ENCODE results near the gene SLC25A33.
"Not testable (repeated sequence)": the region's sequence is repeated elsewhere in the genome, so short reads cannot be mapped to it uniquely, and the experiment has no call there.

SLC25A33 gene

GRCh38 chr1:9618909-9619679, 79.8 kb downstream of the SLC25A33 start:
- H3K4me3 ChIP-seq (ENCODE audit: low read depth, low read length), result no peak overlapping the region

GRCh38 chr1:9621032-9621431, 81.8 kb downstream of the SLC25A33 start:
- H3K4me3 ChIP-seq (ENCODE audit: low read depth, low read length), result no peak overlapping the region

DNA sequence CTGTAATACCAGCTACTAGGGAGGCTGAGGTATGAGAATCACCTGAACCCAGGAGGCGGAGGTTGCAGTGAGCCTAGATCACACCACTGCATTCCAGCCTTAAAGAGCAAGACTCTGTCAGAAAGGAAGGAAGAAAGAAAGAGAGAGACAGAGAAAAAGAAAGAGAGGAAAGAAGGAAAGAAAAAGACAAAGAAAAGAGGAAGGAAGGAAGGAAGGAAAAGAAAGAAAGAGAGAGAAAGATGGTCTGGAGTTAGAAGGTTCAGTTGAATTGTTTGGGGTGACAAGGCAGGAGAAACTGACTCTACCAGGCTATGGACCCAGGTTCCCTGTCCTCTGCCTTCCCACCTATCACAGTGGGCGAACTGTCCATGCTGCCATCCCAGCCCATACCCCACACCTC, 84.8 kb downstream of the SLC25A33 start:
- no peak overlapping the region for H3K4me3 ChIP-seq (ENCODE audit: low read depth, low read length)

DNA sequence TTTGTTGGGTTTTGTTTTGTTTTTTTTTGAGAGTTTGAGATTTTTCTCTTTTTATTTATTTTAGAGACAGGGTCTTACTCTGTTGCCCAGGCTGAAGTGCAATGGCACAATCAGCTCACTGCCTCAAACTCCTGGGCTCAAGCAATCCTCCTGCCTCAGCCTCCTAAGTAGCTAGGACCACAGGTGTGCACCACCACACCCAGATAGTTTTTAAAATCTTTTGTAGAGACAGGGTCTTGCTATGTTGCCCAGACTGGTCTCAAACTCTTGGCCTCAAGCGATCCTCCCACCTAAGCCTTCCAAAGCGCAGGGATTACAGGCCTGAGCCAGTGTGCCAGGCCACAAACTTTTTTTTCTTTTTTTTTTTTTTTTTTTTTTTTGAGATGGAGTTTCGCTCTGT, 85.8 kb downstream of the SLC25A33 start:
- H3K4me3 ChIP-seq (ENCODE audit: low read depth, low read length), result not testable (repeated sequence)

DNA sequence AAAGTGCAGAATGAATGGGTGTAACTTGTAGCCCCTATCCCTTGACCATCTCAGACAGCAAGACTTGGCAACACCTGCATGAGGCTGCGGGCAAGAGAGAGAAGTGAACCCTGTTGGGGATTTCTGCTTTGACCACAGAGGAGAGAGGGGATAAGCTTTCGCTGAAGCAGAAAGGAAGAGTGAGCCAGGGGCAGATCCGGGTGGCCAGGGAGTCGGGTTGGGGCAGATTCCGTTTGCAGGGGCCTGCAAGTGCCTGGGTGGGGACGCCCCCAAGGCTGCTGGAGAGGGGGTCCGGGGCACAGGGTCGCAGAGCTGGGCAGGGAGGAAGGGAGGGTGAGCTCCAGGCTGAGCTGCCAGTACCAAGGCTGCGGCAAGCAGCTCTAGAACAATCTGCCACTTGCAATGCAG, 86.9 kb downstream of the SLC25A33 start:
- no peak overlapping the region for H3K4me3 ChIP-seq (ENCODE audit: low read depth, low read length)

GRCh38 chr1:9628541-9629444, 89.5 kb downstream of the SLC25A33 start:
- no peak overlapping the region for H3K4me3 ChIP-seq (ENCODE audit: low read depth, low read length)

DNA sequence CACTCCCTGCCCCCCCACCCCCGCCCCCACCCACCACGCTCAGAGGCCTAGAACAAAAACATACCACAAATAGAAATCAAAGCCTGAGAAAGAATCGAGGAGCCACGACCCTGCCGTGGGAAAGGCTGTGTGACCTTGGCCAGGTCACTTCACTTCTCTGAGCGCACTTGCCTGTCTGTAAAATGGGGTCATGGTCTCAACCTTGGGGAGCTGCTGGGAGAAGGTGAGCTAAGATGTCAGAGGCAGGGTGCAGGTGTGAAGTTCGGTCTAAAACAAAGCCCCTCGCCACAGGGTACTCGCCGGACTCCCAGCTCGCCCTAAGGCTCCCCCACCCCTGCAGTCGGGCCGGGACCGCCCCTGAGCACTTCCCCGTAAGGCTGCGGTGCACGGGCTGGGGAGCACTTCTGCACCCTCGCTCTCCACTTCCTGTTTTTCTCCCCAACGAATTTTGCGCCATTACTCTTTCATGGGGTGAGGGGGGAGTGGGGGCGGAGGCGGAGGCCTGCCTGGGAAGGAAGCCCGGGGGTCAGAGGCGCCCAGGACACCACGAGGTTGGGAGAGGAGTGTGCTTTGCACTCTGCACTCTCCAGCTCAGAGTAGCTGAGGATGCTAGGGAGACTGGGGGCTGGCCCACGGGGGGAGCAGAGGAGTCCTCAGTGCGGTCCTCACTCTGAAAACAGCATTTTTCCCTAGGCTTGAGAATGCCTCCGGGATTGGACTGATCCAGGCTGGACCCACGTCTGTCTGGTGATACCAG, 90.4 kb downstream of the SLC25A33 start:
- H3K4me3 ChIP-seq (ENCODE audit: low read depth, low read length), result no peak overlapping the region

DNA sequence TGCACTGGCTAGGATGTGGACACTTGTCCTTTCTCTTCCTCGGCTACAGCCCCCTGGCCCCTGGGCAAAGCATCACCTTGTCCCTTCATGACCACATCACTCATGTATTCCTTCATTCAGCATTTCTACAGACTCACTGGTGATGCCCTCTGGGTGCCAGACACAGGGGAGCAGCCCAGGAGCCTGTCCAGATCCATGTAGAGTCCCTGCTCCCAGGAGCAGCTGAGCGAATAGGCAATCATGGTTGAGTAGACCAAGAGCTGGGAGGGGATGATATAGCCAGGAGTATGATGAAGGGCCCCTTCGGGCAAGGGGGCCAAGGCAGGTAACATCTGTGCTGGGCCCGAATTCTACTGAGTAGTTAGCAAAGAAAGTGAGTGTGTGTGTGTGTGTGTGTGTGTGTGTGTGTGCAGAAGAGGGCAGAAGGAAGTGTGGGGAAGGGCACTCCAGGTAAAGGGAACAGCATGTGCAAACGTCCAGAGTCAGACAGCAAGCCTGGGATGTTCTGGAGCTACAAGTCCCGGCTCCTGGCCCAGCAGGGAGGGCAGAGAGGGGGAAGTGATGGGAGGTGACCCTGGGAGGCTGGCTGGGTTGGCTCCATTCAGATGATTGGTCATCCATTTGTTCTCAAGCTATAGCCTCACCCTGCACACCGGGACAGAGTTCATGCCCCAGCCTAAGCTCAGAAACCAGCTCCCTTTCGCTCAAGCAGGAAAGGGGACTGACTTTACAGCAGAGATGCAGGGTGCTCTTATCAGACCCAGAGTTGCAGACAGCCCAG, 91.3 kb downstream of the SLC25A33 start:
- no peak overlapping the region for H3K4me3 ChIP-seq (ENCODE audit: low read depth, low read length)

GRCh38 chr1:9631613-9632012, 92.3 kb downstream of the SLC25A33 start:
- H3K4me3 ChIP-seq (ENCODE audit: low read depth, low read length), result no peak overlapping the region

DNA sequence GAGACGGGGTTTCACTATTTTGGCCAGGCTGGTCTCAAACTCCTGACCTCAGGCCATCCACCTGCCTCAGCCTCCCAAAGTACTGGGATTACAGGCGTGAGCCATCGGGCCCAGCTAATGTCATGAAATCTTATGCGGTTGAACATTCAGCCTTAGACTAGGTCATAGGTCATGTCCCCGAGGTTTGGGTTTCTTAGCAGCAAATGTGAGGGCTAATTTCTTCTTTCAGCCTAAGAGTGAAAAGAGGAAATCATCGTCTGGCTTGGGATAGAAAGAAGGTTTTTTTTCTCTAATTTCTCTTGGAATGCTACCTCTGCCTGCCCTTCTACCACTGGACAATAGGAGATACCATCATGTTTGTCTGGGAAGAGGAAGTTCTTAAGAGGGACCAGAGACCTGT, 94.2 kb downstream of the SLC25A33 start:
- no peak overlapping the region for H3K4me3 ChIP-seq (ENCODE audit: low read depth, low read length)

GRCh38 chr1:9634582-9634981, 95.3 kb downstream of the SLC25A33 start:
- H3K4me3 ChIP-seq (ENCODE audit: low read depth, low read length), result no peak overlapping the region
